NCI-H2196 treated with DMSO at 0.1 percent for 48 hours (cell line): Measurements from ENCODE around the gene HOXB5.

Experiments used
- DNase-seq: peaks from one replicate; lab custom pipeline; 2025; ENCODE audit not compliant: unreplicated experiment; lab: John Stamatoyannopoulos, UW

HOXB5 gene

DNA sequence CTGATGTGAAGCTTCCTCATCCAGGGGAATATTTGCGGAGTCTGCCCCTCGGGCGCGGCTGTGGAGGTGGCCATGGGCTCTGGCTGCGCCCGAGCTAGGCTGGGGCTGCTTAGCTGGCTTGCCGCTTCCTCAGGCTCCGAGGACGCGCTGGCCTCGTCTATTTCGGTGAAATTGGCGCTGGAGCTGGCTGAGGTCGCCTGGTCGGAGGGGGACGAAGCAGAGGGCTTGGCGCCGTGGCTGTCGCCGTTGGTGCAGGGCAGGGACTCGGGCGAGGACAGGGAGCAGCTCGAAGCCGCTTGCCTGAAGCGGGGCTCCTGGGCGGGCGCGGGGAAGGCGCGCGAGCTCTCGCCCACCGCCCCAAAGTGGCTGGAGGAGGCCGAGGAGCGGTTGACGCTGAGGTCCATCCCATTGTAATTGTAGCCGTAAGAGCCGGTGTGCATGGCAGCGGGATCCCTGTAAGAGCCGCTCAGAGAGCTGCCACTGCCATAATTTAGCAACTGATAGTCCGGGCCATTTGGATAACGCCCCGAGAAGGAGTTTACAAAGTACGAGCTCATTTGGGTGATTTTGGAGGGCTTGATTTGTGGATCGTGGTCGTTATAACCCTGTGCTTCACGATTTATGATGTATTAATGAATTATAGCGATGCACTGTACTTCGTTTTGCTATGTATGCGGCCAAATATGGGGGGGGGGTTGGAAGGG, at the start of gene HOXB5:
HOXB5 (minus strand) TSS at position 654 of the 704 bp plus-strand sequence; CDS start at position 557, 97 bp downstream.
- no peak for DNase-seq

DNA sequence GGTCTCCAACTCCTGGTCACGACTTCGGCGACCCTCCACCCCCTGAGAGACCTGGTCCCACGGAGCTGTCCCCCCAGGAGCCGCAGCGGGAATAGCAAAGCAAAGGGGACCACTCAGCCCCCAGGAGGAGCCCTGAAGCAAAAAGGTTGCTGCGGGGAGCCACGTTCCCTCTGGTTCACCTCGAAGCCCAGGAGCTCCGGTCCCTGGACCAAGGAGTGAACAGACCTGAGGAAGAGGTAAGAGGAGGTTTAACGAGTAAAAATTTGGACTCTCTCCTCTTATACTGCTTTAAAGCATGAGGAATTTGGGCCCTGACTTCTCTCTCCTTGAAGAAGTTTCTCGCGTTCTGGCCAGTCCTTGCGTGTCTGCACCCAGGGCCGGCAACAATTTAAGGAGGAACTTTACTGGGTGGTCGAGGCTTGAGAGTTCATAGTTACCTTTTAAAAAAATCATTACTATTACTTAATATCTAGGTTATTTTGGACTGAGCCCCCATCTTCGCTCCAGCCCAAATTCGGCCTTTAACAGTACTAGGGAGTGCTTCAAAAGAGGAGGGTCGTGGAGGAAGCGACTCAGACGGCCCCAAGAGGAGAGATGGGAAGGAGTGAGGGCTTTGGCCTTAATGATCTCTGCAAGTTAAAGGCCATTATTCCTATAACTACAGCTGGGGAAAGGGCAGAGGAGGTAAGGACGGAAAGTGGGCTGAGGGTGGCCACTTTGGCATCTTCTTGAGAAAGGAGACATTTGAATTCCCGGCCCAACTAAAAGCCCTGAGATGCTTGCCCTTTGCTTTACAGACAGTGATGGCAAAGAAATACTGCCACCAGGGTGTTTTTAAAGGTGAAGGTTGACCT, 49.5 kb upstream of the HOXB5 start:
- no peak for DNase-seq

DNA sequence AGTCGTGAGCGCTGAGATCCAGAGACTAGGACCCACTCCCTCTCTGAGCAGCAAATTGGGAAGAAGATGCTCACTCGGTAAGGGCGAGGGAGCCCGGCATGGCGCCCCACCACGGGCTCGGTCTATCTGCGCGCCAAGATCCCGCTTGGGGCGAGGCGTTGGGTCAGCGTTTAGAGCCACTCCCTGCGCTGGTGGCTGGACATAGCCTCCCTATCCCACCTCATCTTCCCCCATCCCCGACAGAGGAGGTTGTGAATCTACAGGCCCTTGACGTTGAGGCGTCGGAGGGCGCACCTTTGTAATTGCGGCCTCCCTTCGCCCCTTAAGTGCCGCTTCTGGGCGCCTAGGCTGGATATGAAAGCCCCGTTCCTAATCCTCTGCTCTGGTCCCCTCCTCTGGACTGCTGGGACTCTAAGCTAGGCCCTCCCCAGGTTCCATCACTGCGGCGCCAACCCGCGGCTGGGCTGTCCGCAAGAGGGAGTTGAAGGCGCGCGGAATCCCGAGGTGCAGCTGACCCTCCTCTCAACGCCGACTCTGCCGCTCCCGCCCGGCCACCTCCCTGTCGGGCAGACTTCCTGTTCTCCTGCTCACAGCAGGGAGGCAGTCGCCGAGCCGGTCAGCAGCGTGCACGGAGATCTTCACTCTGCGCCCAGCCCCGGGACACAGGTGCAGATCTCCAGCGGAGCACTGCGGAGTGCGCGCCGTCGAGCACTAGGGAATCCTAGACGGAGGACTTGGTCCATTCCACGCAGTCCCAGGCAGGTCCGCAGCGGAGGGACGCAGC, 48.7 kb upstream of the HOXB5 start:
- no peak for DNase-seq

DNA sequence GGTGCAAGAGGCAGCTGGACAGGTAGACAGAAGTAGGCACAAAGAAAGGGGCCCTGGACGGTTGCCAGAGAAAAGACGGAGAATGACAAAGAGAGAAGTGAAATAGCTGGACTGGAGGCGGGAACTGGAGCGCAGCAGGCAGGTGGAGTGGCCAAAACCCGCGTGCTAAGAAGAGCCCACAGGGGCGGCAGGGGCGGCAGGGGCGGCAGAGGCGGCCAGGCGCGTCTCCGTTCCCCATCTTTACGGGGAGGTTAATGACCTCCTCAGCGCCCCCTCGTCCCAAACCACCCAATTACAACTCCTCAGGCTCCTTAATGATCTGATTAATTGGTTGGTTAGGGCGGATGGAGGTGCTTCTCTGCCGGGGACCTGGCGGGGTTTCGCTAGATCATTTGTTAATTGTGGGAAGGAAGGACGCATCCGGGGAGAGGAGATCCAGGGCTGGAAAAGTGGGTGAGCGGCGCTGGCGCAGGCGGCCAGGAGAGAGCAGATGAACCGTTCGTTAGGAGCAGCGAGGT, 48.0 kb upstream of the HOXB5 start:
- no peak for DNase-seq

DNA sequence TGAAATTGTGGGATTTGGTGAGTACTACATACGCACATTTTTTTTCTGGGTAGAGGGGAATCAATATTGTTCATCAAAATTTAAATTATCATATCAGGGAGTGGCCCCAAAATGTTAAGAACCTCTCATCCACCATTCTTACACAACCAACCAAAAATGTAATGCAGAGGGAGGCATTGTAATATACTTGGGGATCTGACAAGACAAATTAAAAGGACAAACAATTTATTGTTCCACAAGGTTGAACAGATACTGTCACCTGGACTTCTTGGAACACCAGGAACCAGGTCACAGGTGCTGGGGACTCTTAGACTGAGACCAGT, 47.2 kb upstream of the HOXB5 start:
- no peak for DNase-seq

DNA sequence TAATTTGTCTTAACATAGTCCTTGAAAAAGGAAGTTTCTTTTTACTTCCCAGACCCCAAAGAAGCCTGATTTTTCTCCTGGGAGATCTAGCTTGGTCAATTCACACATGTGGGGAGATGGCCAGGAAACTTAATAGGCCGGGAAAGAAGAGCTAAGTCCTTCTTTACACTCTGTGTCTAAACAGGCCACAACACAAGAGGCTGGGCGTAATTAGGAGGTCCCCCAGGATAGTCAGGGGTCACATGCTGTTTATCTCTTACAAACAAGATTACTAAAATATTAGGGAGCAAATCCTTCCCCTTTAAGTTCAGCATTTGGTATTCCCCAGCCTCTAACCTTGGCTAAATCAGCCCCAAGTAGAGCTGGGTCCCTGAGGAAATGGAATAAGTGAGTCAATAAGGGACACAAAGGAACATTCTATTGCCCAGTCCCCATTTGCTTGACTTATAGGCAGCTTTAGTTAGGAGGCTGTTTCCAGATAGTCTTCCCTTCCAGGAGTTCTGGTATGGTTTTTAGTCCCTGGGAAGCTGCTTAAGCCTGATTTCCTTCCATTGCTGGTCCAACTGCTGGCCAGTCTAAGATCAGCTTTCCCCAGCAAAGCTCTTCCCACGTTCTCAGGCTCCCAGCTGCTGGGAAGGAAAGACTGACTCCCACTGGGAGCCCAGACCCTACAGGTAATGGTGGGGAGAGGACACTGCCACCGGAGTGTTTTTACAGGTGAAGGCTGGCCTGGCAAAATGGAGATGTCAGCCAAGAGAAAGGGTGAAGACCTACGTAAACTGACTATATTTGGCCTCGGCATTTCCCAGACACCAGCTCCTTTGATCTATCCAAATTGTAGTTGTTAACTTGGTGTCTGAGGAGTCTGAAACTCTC, 46.6 kb upstream of the HOXB5 start:
- DNase-seq = no peak

DNA sequence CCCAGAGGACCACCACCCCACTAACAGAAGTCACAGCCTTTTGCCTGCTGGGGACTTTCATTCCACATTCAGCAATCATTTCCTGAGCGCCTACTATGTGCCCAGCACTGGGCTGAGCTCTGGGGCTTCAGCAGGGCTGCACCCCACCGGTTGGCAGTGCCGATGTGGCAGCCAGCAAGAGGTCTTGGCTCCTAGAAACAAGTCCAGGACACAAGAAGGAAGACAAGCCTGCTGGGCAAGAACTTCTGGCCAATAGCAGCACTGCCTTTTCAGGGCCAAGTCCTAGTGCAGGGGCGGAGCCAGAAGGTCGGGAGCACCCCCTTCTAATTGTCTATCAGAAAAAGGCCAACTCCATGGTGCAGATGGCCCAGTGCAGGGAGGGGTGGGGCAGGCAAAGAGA, 45.6 kb upstream of the HOXB5 start:
- no peak for DNase-seq

DNA sequence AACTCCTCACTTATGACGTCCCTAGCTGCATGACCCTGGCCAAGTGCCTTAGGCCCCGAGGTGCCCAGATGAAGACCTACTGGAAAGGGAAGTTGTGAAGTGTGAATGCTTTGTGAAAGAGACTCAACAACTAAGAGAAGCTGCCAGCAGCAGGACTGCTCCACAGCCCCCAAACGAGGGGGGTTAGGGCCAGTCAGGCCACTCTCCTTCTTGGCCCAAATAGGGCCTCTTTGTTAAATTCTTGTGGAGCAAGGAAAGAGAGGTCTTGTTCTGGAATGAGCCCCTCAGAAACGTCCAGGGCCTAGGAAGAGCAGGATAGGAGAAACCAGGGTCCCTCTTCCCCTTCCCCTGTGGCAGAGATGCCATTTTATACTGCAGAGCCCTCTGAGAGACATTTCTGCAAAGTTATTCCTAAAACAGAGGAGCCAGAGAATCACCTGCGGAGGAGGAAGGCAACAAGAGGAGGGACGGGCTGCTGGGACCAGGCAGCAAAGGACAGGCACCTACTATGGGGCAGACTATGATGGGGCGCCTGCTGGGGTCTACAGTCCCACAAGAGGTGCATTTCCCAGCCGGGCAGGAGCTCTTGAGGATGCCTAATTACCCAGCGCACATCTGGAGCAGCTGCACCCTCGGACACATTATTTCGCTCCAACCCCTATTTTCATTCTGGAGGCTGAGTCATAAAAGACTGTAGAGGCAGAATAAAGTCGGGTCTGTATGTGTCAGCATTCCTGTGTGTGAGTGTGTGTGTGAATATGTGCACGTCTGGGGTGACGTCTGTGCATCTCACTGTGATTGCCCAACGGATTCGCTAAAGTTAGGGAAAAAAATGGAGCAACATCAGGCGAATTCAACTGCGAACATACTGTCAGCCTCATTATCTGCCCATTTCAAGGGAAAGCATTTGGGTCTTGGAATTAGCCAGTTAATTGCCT, 44.0 kb upstream of the HOXB5 start:
- no peak for DNase-seq

DNA sequence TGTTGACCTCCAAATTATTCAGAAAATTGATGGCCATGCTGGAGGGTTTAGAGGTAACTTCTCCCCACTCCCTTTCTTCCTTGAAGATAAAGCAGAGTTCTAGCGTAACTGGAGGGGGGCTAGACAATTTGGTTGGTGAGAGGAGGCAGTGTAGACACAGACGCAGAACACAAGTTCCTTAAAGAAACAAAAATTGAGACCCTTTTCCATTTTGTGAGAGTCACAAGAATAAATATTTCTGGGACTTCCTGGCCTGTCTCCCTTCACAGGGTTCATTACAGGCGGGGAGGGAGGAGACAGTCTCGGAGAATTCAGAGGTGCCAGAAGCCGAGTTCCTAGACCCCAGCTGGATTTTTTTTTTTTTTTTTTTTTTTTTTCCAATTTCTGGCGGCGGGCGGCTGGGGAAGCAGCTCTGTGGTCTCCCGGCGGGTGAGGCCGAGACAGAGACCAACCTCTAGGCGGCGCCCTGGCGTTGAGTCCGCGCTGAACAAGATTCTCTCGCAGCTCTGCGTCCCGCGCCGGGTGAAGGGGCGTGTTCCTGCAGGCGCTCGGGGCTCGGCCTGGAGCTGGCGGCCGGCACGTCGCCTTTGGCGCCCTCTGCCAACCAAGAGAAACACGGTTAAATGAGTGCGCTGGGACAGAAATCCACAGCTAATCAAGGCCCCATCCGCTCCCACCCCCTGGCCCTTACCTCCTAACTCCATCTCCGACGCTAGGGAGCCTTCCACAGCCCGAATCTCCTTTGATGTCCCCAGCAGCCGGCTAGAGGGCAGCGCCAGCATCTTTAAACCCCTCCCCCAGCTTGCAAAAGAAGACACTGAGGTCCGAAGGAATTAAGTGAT, 42.8 kb upstream of the HOXB5 start:
- DNase-seq = no peak

DNA sequence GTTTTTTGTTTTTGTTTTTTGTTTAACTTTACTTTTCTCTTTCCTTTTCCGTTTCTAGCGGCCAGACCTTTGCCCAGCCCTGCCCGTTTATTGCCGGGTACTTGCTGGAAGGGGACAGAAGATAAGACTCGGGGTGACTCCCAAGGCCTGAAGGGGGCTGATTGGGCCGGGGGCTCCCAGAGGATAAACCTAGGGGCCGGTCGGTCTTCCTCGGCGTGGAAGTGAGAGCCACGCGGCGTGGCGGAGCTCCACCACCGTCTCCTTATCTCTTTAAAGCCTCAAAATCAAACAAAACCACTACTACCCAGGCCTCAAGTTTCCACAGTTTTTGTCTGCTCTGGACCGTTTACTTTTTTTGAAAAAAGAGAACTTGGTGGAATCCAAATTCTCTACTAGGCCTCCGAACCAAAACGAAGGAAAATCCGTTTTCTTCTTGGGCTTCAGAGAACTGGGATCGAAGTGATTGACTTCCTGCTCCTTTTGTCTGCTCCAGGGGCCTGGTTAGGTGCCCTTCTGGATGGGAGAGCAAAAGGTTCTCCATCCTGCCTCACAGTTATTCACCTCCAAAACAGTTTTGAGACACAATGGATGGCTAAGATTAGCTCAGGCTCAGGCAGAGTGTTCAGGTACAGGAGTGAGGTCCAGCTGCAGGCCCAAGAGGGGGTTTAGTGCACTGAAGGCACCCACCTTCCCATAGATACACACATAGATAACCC, 41.1 kb upstream of the HOXB5 start:
- no peak for DNase-seq

DNA sequence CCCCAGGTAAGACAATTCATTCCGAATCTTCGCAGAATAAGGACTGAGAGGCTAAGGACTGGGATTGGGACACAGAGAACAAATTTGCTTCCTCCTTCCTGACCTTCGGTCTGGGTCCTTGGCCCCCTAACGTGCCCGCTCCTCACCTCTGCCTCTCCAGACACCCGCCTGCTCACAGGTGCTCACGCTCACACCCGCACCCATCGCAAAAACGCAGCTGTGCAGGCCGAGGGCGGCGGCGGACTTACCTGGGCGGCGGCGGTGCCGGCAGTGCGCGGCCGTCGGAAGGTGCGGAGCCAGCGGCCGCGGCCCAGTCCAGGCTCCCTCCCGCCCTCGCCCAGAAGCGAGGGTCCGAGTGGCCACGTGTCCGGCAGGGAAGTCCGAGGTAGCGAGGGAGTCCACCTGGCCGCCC, 39.7 kb upstream of the HOXB5 start:
- DNase-seq = no peak

DNA sequence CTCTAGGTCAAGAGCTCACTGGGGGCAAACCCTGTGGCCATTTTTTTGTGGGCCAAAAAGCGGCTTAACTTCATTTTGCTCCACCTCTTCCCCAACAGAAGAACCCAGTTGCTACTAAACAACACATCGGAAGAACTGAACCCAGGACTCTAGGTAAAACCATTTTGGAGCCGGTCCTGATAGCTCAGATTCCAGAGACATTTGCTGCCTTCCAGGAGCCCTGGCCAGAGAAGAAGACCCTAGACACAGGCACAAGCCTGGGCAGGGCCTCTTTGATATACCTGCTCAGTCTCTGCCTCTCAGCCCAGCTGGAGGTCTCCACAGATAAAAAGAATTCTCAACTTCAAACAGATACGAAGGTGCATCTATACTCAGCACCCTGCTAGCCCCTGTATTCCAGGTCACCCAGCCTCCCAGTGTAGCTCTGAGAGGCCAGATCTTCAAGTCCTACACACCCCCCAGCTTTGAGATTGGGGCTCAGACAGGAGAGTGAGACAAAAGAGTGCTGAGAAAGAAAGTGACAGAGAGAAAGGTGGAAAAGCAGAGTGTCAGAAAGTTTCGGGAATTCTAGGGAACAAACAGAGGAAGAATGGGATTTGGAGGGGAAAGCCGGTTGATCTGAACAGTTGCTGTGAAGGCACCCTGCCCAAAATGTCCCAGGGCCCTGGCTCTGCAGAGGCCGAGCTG, 39.1 kb upstream of the HOXB5 start:
- DNase-seq = no peak

DNA sequence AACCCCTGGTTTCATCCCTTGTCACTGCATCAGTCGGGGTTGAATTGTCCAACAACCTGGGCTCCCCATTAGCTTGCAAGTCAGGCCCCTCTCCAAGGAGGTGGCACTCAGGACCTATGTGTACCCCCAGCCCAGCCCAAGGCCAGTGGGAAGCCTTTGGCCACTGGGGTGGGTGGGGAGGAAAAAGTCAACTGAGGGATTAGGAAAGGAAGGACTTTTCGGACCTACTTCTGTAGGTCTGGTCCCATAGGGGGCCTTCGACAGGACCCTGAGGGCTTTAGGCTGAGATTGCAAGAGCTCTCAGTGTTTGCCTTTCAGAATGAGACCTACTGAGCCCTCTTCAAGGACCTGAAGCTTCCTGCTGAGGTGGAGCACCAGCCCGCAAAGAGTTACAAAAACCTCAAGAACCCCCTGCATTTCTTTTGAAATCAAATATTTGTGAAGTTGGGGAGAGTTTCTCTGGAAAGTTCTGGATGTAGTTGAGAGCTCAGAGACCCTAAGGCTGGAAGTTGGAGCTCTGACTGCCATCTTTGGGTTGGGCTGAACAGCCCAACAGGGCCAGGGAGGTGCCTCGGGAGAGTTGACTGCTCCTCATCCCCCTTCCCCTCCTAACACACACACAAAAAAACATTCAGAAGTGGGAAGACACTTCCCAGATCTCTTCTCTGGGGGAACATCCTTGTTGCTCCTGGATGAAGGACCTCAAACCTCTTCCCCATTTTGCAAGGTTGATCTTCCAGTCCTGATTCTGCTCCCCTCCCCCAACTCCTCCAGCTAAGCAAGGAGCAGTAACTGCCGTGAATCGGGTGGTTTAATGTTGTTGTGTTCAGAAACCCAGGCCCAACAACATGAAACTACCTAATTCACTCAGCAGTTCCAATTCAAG, 38.4 kb upstream of the HOXB5 start:
- DNase-seq = no peak

DNA sequence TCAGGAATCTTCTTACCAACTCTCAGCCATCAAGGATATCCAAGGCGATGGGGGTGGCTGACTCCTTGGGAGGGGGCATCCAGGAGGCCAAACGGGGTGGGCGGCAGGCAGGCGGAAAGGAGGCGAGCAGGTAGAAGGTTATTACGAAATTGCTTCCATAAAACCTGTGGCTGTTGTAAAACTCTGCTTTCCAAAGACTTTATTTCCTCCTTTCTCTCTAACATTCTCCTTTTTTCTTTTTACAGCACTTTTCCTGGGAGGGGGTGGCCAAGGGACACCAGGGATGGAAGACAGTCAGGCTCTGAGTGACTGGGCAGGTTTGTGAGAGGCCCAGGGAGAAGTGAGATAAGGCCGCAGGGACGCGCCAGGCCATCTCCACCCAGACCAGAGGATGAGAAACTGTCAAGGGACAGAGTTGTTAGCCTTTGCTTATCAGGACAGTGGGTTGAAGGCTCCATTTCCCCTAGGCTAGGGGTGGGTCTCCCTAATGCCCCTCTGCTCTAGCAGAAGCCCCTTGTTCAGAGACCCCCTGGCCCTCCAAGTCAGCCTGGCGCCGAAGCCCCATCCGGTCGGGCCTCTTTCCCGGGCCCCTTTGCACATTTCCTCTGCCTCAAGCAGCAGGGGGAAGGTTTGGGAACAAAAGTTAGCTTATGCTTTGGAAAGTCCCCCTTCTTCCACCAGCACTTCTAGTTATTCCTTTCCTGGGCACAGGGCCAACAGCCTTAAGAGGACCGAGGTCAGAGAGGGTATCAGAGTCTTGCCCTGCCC, 37.5 kb upstream of the HOXB5 start:
- DNase-seq = no peak

DNA sequence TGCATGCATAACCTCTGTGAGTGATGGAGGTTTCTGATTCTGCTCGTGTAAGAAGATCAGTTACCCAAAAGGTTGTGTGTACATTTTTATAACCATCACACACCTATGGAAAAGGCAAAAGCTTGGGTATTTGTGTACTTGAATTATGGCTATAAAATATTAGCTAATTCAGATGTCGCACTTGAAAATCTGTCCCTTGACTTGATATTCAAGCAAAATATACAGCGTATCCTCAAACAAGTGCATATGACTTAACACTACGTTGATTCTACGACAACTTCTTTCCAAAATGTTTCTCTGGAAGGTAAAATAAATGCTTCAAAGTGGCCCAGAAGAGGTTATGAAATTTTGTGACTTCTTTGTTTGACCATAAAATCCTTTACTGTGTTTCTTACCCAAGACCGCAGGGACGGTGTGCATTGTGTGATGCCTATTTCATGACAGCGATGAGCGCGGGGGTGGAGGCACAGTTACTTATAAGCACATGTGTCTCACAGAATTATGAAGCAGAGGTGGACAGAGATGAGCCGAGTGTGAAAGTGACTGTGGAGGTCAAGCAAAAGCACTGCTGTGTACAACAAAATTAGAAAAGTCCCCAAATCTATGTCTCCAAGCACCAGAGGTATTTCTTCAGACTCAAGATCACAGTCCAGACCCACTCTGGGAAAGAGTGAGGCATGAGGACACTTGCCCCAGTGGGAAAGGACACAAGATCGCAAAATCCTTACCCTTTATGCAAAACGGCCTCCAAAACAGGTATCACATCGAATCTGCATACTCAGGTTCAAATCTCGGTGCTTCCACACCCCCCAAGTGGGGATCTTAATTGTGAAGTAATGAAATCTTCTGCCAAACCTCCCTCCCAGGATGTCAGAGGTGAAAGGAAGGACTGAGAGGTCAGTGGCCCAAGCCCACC, 36.7 kb upstream of the HOXB5 start:
- DNase-seq = no peak
